HEK293 (cell line): ENCODE data around the gene CPLX1.

Source experiments
- MYNN ChIP-seq: fragments of 450-650 bp; formaldehyde crosslinking; IDR thresholded peaks from 2 replicates; pipeline ENCODE4 v1.5.1; 2016; ENCODE audit warnings: missing biosample characterization, missing genetic modification characterization, borderline replicate concordance
- MZF1 ChIP-seq: fragments of 450-650 bp; formaldehyde crosslinking; IDR thresholded peaks from 2 replicates; pipeline ENCODE4 v1.5.1; 2017; ENCODE audit warnings: missing biosample characterization, missing genetic modification characterization, borderline replicate concordance
- SP3 ChIP-seq: fragments of 450-650 bp; formaldehyde crosslinking; IDR thresholded peaks from 2 replicates; pipeline ENCODE4 v1.5.1; 2016; ENCODE audit warnings: missing biosample characterization, missing genetic modification characterization
- TCF7L2 ChIP-seq: IDR thresholded peaks from 2 replicates; pipeline ENCODE4 v1.6.1; 2011; ENCODE audit warnings: low read depth, mild to moderate bottlenecking, inconsistent platforms, low read length, moderate library complexity, borderline replicate concordance
- YY1 ChIP-seq: fragments of 450-650 bp; formaldehyde crosslinking; IDR thresholded peaks from 2 replicates; pipeline ENCODE4 v1.5.1; 2018; ENCODE audit warnings: missing biosample characterization, missing genetic modification characterization
- ZNF121 ChIP-seq: fragments of 450-650 bp; formaldehyde crosslinking; IDR thresholded peaks from 2 replicates; pipeline ENCODE4 v1.5.1; 2016; ENCODE audit warnings: missing biosample characterization, missing genetic modification characterization
- TF ChIP-seq, protein P1 (sequence below): fragments of 450-650 bp; formaldehyde crosslinking; IDR thresholded peaks from 2 replicates; pipeline ENCODE4 v1.5.1; 2016; ENCODE audit warnings: missing biosample characterization, missing genetic modification characterization
- TF ChIP-seq, protein P2 (sequence below): fragments of 450-650 bp; formaldehyde crosslinking; IDR thresholded peaks from 2 replicates; pipeline ENCODE4 v1.5.1; 2016; ENCODE audit warnings: missing biosample characterization, missing genetic modification characterization, low read depth
- TF ChIP-seq, protein P3 (sequence below): fragments of 450-650 bp; IDR thresholded peaks from 2 replicates; pipeline ENCODE4 v1.5.1; 2018; ENCODE audit warnings: missing biosample characterization, missing genetic modification characterization

DNA sequence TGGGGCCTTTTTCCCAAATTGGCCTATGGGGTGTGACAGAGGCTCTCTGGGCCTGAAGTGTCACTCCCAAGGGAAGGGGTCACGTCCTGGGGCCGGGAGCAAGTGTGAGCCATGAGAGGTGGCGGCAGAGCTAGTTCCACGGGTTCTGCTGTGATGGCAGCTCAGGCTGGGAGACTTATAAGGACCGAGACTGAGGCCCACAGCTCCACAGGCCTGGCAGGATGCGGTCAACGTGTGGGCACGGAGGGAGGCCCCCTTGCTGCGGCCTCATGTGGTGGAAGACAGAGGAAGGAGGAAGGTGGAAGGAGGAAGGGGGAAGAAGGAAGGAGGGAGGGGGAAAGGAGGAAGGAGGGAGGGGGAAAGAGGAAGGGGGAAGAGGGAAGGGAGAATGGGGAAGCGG lies 7.2 kb upstream of the CPLX1 start:
- TF ChIP-seq ZNF121 (tag by site-specific recombination) = no peak
- TF ChIP-seq, protein P1, sequence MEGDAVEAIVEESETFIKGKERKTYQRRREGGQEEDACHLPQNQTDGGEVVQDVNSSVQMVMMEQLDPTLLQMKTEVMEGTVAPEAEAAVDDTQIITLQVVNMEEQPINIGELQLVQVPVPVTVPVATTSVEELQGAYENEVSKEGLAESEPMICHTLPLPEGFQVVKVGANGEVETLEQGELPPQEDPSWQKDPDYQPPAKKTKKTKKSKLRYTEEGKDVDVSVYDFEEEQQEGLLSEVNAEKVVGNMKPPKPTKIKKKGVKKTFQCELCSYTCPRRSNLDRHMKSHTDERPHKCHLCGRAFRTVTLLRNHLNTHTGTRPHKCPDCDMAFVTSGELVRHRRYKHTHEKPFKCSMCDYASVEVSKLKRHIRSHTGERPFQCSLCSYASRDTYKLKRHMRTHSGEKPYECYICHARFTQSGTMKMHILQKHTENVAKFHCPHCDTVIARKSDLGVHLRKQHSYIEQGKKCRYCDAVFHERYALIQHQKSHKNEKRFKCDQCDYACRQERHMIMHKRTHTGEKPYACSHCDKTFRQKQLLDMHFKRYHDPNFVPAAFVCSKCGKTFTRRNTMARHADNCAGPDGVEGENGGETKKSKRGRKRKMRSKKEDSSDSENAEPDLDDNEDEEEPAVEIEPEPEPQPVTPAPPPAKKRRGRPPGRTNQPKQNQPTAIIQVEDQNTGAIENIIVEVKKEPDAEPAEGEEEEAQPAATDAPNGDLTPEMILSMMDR (tag by site-specific recombination) = no peak
- TF ChIP-seq, protein P2, sequence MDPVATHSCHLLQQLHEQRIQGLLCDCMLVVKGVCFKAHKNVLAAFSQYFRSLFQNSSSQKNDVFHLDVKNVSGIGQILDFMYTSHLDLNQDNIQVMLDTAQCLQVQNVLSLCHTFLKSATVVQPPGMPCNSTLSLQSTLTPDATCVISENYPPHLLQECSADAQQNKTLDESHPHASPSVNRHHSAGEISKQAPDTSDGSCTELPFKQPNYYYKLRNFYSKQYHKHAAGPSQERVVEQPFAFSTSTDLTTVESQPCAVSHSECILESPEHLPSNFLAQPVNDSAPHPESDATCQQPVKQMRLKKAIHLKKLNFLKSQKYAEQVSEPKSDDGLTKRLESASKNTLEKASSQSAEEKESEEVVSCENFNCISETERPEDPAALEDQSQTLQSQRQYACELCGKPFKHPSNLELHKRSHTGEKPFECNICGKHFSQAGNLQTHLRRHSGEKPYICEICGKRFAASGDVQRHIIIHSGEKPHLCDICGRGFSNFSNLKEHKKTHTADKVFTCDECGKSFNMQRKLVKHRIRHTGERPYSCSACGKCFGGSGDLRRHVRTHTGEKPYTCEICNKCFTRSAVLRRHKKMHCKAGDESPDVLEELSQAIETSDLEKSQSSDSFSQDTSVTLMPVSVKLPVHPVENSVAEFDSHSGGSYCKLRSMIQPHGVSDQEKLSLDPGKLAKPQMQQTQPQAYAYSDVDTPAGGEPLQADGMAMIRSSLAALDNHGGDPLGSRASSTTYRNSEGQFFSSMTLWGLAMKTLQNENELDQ = no peak
- no peak for TF ChIP-seq MYNN (tag by site-specific recombination)
- no peak for TF ChIP-seq YY1 (tag by site-specific recombination)
- TF ChIP-seq, protein P3, sequence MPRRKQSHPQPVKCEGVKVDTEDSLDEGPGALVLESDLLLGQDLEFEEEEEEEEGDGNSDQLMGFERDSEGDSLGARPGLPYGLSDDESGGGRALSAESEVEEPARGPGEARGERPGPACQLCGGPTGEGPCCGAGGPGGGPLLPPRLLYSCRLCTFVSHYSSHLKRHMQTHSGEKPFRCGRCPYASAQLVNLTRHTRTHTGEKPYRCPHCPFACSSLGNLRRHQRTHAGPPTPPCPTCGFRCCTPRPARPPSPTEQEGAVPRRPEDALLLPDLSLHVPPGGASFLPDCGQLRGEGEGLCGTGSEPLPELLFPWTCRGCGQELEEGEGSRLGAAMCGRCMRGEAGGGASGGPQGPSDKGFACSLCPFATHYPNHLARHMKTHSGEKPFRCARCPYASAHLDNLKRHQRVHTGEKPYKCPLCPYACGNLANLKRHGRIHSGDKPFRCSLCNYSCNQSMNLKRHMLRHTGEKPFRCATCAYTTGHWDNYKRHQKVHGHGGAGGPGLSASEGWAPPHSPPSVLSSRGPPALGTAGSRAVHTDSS (tag by site-specific recombination) = no peak
- no peak for TF ChIP-seq MZF1 (tag by site-specific recombination)
- no peak for TF ChIP-seq TCF7L2
- no peak for TF ChIP-seq SP3
